ENCODE results near the gene FBXO38.

- TF ChIP-seq TCF12 (IDR thresholded peaks at IDR 0.05; ENCODE audit: low read depth), result no peak
- no peak for TF ChIP-seq REST (IDR thresholded peaks at IDR 0.05; ENCODE audit: low read depth)
- no peak for TF ChIP-seq EGR1 (IDR thresholded peaks at IDR 0.05)
- TF ChIP-seq TAF1 (IDR thresholded peaks at IDR 0.05; ENCODE audit: low read depth), result no peak
- no peak for TF ChIP-seq ZBTB7A (IDR thresholded peaks at IDR 0.05; ENCODE audit: low read depth)
- TF ChIP-seq FOXM1 (IDR thresholded peaks at IDR 0.05; ENCODE audit: borderline replicate concordance, low read depth), result no peak
- no peak for TF ChIP-seq EP300 (IDR thresholded peaks at IDR 0.05; ENCODE audit: borderline replicate concordance)
- TF ChIP-seq CREB1 (IDR thresholded peaks at IDR 0.05; ENCODE audit: low read depth), result no peak
- no peak for TF ChIP-seq MAX (IDR thresholded peaks at IDR 0.05)
- no peak for TF ChIP-seq RAD21 (IDR thresholded peaks at IDR 0.05; ENCODE audit: low read depth)
- no peak for TF ChIP-seq CEBPB (IDR thresholded peaks at IDR 0.05)
- no peak for TF ChIP-seq YY1 (IDR thresholded peaks at IDR 0.05; ENCODE audit: low read depth)
- no peak for TF ChIP-seq USF1 (IDR thresholded peaks at IDR 0.05)
- no peak for TF ChIP-seq NFIC (IDR thresholded peaks at IDR 0.05)
These were observed 102.7 kb downstream of the FBXO38 start for GRCh38 chr5:148486456-148486855.

All from Ishikawa (cell line).